ENCODE data around the gene COL15A1.

Gene COL15A1

GRCh38 chr9:98949565-98949964 is 5.9 kb downstream of the COL15A1 start:
- no peak for DNase-seq (ENCODE audit: low read depth)

DNA sequence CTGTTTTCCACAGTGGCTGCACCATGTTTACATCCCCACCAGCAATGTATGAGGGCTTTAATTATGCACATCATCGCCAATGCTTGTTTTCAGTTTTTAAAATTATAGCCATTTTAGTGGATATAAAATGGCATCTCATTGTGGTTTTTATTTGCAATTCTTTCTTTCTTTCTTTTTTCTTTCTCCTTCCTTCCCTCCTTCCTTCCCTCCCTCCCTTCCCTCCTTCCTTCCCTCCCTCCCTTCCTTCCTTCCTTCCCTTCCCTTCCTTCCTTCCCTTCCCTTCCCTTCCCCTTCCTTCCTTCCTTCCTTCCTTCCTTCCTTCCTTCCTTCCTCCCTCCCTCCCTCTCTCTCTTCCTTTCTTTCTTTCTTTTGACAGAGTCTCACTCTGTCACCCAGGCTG is 6.6 kb downstream of the COL15A1 start:
- DNase-seq (ENCODE audit: low read depth) = no peak

DNA sequence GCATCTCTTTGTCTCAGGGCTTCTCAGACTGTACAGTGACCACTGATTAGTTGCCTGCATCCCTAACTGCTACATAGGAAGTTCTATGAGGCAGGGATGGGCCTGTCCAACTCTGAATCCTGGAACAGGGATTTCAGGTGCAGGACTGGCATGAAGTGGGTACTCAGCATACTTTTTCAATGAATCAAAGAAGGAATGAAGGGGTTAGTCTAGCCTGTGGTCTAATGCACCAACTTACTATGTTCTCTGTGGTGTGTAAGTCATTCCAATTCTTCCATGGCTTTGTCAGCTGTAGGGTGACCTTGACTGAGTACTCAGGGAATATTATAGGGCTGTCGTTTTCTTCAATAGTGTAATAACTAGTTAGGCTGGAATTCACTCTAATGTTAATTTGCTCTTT is 8.3 kb downstream of the COL15A1 start:
- no peak for DNase-seq (ENCODE audit: low read depth)

GRCh38 chr9:98953581-98954243 is 10.0 kb downstream of the COL15A1 start:
- no peak for DNase-seq (ENCODE audit: low read depth)

DNA sequence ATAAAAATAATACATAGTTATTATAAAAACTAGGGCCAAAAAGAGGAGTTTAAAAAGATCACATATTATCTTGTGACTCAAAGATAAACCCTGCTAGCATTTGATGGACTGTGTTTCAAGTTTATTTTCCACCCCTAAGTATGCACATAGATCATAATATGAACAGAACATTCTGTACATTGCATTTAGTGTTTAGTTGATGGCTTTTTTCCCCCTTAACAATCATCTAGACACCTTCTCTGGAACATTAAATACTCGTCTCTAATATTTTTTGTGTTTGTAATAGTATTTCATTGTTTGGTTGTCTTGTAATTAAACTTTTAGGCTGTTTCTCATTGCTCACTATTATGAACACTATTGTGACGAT is 10.5 kb downstream of the COL15A1 start:
- DNase-seq (ENCODE audit: low read depth) = no peak

GRCh38 chr9:98955259-98955658 is 11.6 kb downstream of the COL15A1 start:
- DNase-seq (ENCODE audit: low read depth) = no peak

- no peak for DNase-seq (ENCODE audit: low read depth)
Observed at GRCh38 chr9:98957826-98958225, 14.1 kb downstream of the COL15A1 start.

GRCh38 chr9:98958271-98958984 is 14.7 kb downstream of the COL15A1 start:
- DNase-seq (ENCODE audit: low read depth) = peak; percentile 41

GRCh38 chr9:98960409-98960808 is 16.7 kb downstream of the COL15A1 start:
- DNase-seq (ENCODE audit: low read depth) = no peak

- no peak for DNase-seq (ENCODE audit: low read depth)
Observed at GRCh38 chr9:98961513-98962180, 17.9 kb downstream of the COL15A1 start.

DNA sequence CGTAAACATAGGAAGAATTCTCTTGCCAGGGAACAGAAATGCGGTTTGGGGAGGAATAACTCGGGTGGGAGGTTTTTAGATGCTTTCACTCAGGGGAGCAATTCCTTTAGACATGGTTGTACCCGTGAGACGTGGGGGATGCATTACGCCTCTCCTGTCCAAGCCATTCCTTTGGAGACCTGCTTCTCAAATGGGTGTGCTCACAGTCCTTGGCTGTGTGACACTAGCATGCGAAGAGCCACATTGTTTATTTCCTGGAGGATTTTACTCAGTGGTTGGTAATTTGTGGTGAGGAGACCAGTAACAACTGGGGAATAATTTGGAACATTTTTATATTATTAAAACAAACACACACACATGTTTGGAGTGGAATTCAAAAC is 18.5 kb downstream of the COL15A1 start:
- no peak for DNase-seq (ENCODE audit: low read depth)

DNA sequence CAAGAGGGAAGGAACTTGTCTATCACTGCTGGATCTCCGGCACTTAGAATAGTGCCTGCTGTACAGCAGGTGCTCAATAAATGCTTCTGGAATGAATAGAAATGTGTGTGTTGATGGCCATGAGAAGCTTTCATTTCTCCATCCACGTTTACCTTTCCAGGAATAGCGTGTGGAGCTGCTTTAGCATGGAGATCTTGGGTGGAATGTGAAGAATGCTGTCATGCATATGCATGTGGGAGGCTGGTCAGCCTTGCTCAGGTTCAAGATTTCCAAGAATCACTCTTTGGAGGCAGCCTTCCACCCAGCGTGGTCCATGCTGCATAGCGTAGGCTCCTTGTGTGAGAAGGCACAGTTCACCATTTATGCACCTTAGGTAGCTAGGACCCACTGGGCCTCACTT is 19.2 kb downstream of the COL15A1 start:
- no peak for DNase-seq (ENCODE audit: low read depth)

- no peak for DNase-seq (ENCODE audit: low read depth)
Observed at GRCh38 chr9:98964201-98964600, 20.5 kb downstream of the COL15A1 start.

- no peak for DNase-seq (ENCODE audit: low read depth)
Observed at GRCh38 chr9:98964911-98965336, 21.2 kb downstream of the COL15A1 start.

- no peak for DNase-seq (ENCODE audit: low read depth)
Observed at GRCh38 chr9:98966676-98967075, 23.0 kb downstream of the COL15A1 start.

- no peak for DNase-seq (ENCODE audit: low read depth)
Observed at GRCh38 chr9:98967257-98967656, 23.6 kb downstream of the COL15A1 start.

- no peak for DNase-seq (ENCODE audit: low read depth)
Observed at GRCh38 chr9:98967680-98968079, 24.0 kb downstream of the COL15A1 start.

DNA sequence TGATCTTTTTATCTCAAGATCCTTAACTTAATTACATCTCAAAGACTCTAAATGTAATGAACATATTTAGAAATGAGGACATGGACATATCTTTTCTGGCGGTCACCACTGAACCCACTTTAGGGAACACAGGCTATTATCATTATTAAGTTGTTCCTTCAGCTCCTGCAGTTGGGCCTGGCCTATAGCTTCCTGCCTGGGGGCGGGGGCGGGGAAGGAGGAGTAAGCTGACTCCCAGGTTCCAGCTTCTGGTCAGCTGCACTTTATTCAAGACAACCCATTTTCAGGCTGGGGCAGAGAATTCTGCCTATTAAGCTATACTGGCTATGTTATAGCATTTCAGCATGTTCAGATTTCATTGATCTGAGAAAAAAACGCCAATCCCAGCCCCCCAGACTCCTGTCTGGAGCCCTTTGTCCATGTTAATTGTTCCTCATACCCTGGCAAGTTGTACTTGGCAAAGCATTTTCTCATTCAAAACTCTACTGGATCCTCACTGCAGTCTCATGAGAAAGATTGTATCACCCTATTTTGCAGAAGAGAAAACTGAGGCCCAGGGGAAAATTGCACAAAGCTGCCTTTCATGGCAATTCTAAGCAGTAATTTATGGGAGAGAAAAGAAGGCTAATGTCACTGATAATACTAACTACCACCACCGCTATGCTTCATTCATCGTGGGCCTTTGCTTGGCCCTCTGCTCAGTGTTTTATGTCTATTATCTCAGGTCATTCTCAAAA is 25.1 kb downstream of the COL15A1 start:
- no peak for DNase-seq (ENCODE audit: low read depth)

- no peak for DNase-seq (ENCODE audit: low read depth)
Observed at GRCh38 chr9:98970532-98971041, 26.9 kb downstream of the COL15A1 start.

GRCh38 chr9:98971168-98971914 is 27.6 kb downstream of the COL15A1 start:
- peak; percentile 16 for DNase-seq (ENCODE audit: low read depth)

- DNase-seq (ENCODE audit: low read depth) = no peak
Observed at GRCh38 chr9:98971915-98972223, 28.2 kb downstream of the COL15A1 start.

- DNase-seq (ENCODE audit: low read depth) = no peak
Observed at GRCh38 chr9:98972716-98973115, 29.0 kb downstream of the COL15A1 start.

Data from fibroblast of the conjunctiva (primary cell).